Fibroblast of lung (primary cell): ENCODE results near the gene BNIP3. TPM values are rescaled to one million over a fixed set of nuclear protein-coding genes. Genes with fewer than 3 reads are reported as not detected.

Experiments used
- DNase-seq, 2 donors: peaks; one replicate each; pipeline versions ENCODE4 v3.0.0 to v3.0.0-alpha.2; 2010; ENCODE audit warnings: low read depth in 2 of 2
- H2AFZ ChIP-seq: 2 replicates; pipeline ENCODE4 v1.5.1; 2012; ENCODE audit warnings: low read length, control low read depth, inconsistent platforms
- H3K27ac ChIP-seq: 2 replicates; pipeline ENCODE4 v1.5.1; 2011; ENCODE audit warnings: low read length, control low read depth; ENCODE audit not compliant: insufficient read depth
- H3K27me3 ChIP-seq: 2 replicates; pipeline ENCODE4 v1.5.1; 2011; ENCODE audit warnings: mild to moderate bottlenecking, low read length; ENCODE audit not compliant: control insufficient read depth, insufficient read depth
- H3K36me3 ChIP-seq: 2 replicates; pipeline ENCODE4 v1.5.1; 2011; ENCODE audit warnings: low read length; ENCODE audit not compliant: control insufficient read depth, insufficient read depth
- H3K4me1 ChIP-seq: 2 replicates; pipeline ENCODE4 v1.5.1; 2011; ENCODE audit warnings: low read length; ENCODE audit not compliant: control insufficient read depth, insufficient read depth; ENCODE audit errors: extremely low read depth
- H3K4me2 ChIP-seq: 2 replicates; pipeline ENCODE4 v1.5.1; 2011; ENCODE audit warnings: low read length, control low read depth; ENCODE audit not compliant: insufficient read depth; ENCODE audit errors: extremely low read depth
- H3K4me3 ChIP-seq, 4 experiments: fragments of 200-600 bp in 1 of 4; sonication (generic) in 1 of 4; replicated peaks in 1 of 4; 2 replicates each; pipeline ENCODE4 v1.5.1; 2011 to 2016; ENCODE audit warnings: low read length in 4 of 4, low read depth in 3 of 4, mild to moderate bottlenecking in 3 of 4, control low read depth in 2 of 4, inconsistent platforms in 1 of 4, mixed read lengths in 1 of 4; ENCODE audit not compliant: insufficient read depth in 1 of 4; ENCODE audit errors: control extremely low read depth in 1 of 4
- H3K79me2 ChIP-seq: 2 replicates; pipeline ENCODE4 v1.5.1; 2012; ENCODE audit warnings: mild to moderate bottlenecking, low read length, inconsistent platforms; ENCODE audit not compliant: control insufficient read depth, insufficient read depth
- H3K9ac ChIP-seq: 2 replicates; pipeline ENCODE4 v1.5.1; 2011; ENCODE audit warnings: mild to moderate bottlenecking, low read length, control low read depth; ENCODE audit not compliant: insufficient read depth
- H3K9me3 ChIP-seq: 2 replicates; pipeline ENCODE4 v1.5.1; 2012; ENCODE audit warnings: low read depth, low read length; ENCODE audit not compliant: control insufficient read depth, insufficient read depth
- H4K20me1 ChIP-seq: 2 replicates; pipeline ENCODE4 v1.5.1; 2011; ENCODE audit warnings: low read length; ENCODE audit not compliant: control insufficient read depth, insufficient read depth; ENCODE audit errors: extremely low read depth
- EZH2 ChIP-seq: IDR thresholded peaks from 2 replicates; pipeline ENCODE4 v1.5.1; 2012; ENCODE audit warnings: low read length, control low read depth, mild to moderate bottlenecking; ENCODE audit errors: missing control alignments
- polyA plus RNA-seq, 2 donors: library from polyadenylated mRNA; depleted of rRNA in 1 of 2; stranded (reverse) in 1 of 2; unstranded in 1 of 2; fragments of >200 nt; gene quantifications; 2 replicates each; pipeline ENCODE4 v1.2.1, GENCODE V29; 2011 to 2012; ENCODE audit warnings: missing spikeins in 1 of 2
- total RNA-seq: library from RNA; depleted of rRNA; stranded (reverse); fragments of >200 nt; gene quantifications from 2 replicates; pipeline ENCODE4 v1.2.1, GENCODE V29; 2014
- TF ChIP-seq, protein P1 (sequence below), 2 donors: IDR thresholded peaks in 1 of 2; conservative IDR thresholded peaks in 1 of 2; 1 replicate in 1 of 2; 2 replicates in 1 of 2; pipeline ENCODE4 v1.5.1; 2011 to 2012; ENCODE audit warnings: low read length in 2 of 2, control low read depth in 1 of 2, inconsistent platforms in 1 of 2, low read depth in 1 of 2, mild to moderate bottlenecking in 1 of 2

The BNIP3 gene
- total and polyA plus RNA-seq, 2 donors (not counting 1 experiment from before 2014, with no cell fraction given), result 62.4 to 104 TPM

DNA sequence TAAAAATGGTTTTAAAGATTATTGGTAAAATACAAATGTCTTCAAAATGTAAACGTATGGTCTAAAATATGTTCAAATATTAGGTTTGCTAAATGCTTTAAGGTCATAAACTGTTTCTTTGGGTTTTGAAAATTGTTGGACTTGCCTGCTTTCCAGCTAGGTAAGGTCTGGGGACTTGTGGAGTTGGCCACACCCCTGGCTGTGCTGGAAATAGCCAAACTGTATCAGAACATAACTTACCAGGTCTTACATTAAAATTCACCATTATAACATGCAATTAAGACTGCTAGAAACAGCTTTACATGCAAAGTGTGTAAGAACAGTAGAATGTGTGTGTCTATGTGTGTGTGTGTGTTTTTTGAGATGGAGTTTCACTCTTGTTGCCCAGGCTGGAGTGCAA lies 29.7 kb upstream of the BNIP3 start:
- H3K9me3 ChIP-seq, result no peaks in the 10 kb centered on the region
- no peak for DNase-seq
- no peaks in the 10 kb centered on the region for H4K20me1 ChIP-seq
- no peaks in the 10 kb centered on the region for H3K36me3 ChIP-seq
- H3K4me1 ChIP-seq, result no peaks in the 10 kb centered on the region
- H3K27me3 ChIP-seq, result no peaks in the 10 kb centered on the region
- no peak overlapping the region for H3K4me2 ChIP-seq
- H3K27ac ChIP-seq, result no peak overlapping the region
- H3K79me2 ChIP-seq, result no peaks in the 10 kb centered on the region
- no peak overlapping the region for H2AFZ ChIP-seq
- H3K9ac ChIP-seq, result no peak overlapping the region
- no peak overlapping the region for H3K4me3 ChIP-seq
- TF ChIP-seq, protein P1, sequence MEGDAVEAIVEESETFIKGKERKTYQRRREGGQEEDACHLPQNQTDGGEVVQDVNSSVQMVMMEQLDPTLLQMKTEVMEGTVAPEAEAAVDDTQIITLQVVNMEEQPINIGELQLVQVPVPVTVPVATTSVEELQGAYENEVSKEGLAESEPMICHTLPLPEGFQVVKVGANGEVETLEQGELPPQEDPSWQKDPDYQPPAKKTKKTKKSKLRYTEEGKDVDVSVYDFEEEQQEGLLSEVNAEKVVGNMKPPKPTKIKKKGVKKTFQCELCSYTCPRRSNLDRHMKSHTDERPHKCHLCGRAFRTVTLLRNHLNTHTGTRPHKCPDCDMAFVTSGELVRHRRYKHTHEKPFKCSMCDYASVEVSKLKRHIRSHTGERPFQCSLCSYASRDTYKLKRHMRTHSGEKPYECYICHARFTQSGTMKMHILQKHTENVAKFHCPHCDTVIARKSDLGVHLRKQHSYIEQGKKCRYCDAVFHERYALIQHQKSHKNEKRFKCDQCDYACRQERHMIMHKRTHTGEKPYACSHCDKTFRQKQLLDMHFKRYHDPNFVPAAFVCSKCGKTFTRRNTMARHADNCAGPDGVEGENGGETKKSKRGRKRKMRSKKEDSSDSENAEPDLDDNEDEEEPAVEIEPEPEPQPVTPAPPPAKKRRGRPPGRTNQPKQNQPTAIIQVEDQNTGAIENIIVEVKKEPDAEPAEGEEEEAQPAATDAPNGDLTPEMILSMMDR (conservative IDR thresholded peaks at IDR 0.05 in 1 of 2, IDR thresholded peaks at IDR 0.05 in 1 of 2; ENCODE audit: low read depth in 1 of 2, low read length in 2 of 2), result no peak
- no peak for TF ChIP-seq EZH2

DNA sequence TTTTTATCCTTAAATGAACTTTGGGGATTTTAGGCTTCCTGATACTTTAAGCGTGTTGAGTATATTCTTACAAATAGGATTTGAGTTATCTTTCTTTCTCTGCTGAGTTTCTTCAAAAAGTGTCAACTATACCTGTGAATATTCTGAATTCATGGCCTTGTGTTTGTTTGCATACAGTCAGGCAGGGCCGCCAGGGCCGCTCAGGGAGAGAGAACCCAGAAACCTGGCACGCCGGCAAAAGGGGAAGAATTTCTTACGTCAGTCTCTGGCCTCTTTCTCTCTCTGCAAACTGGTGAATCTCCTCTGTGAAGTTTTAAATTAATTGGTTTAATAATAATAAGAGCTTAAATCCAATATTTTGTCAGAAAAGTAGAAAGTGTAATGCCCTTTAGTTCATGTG lies 29.3 kb upstream of the BNIP3 start:
- Histone ChIP-seq H3K9ac (no peak overlapping the region), H3K4me1 (no peaks in the 10 kb centered on the region), H4K20me1 (no peaks in the 10 kb centered on the region), H3K36me3 (no peaks in the 10 kb centered on the region), H3K27ac (no peak overlapping the region), H3K27me3 (no peaks in the 10 kb centered on the region), H3K4me2 (no peak overlapping the region), H2AFZ (no peak overlapping the region), H3K4me3 (no peak overlapping the region), H3K9me3 (no peaks in the 10 kb centered on the region), H3K79me2 (no peaks in the 10 kb centered on the region)
- no peak for TF ChIP-seq EZH2
- TF ChIP-seq, protein P1 (conservative IDR thresholded peaks at IDR 0.05 in 1 of 2, IDR thresholded peaks at IDR 0.05 in 1 of 2; ENCODE audit: low read depth in 1 of 2, low read length in 2 of 2), result no peak
- no peak for DNase-seq

DNA sequence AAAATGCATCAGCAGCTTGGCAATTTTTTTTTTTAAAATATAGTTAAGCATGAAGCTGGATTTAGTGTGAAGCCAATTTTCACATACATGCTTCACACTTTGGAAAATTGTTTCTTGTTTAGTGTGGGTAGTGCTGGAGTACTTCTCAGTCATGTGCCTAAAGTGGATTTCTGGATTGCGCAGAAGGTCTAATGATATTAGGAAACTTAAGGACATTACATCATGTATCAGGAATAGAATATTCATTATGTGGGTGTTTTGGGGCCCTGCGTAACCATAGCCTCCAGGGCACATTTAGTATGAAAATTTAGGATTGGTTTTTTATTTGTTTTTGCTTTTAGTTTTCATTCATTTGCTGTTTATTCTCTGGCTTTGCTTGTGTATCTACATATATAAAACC lies 28.8 kb upstream of the BNIP3 start:
- no peaks in the 10 kb centered on the region for H3K27me3 ChIP-seq
- H3K27ac ChIP-seq, result no peak overlapping the region
- no peak overlapping the region for H2AFZ ChIP-seq
- no peak overlapping the region for H3K4me3 ChIP-seq
- H3K4me1 ChIP-seq, result no peaks in the 10 kb centered on the region
- no peaks in the 10 kb centered on the region for H3K79me2 ChIP-seq
- TF ChIP-seq EZH2, result no peak
- TF ChIP-seq, protein P1 (conservative IDR thresholded peaks at IDR 0.05 in 1 of 2, IDR thresholded peaks at IDR 0.05 in 1 of 2; ENCODE audit: low read depth in 1 of 2, low read length in 2 of 2), result no peak
- no peaks in the 10 kb centered on the region for H3K9me3 ChIP-seq
- H3K4me2 ChIP-seq, result no peak overlapping the region
- no peak for DNase-seq
- no peaks in the 10 kb centered on the region for H4K20me1 ChIP-seq
- no peak overlapping the region for H3K9ac ChIP-seq
- H3K36me3 ChIP-seq, result no peaks in the 10 kb centered on the region
